SU-DHL-6 (cell line): ENCODE measurements around the gene EZH2.

Experiments
- H2AFZ ChIP-seq: fragments of 200-600 bp; sonication (generic); 2 replicates; pipeline ENCODE4 v1.6.1; 2014; ENCODE audit warnings: low read depth, mild to moderate bottlenecking, moderate library complexity, mixed read lengths, antibody characterized with exemption, low read length; ENCODE audit not compliant: severe bottlenecking
- H3F3A ChIP-seq: fragments of 200-600 bp; shearing (Covaris generic); 2 replicates; pipeline ENCODE4 v1.6.0; 2016; ENCODE audit warnings: antibody characterized with exemption, mild to moderate bottlenecking; ENCODE audit not compliant: insufficient read depth
- H3K27ac ChIP-seq: fragments of 200-600 bp; sonication (generic); 2 replicates; pipeline ENCODE4 v1.5.1; 2016; ENCODE audit warnings: low read depth, mild to moderate bottlenecking, low read length, moderate library complexity, mixed read lengths
- H3K27me3 ChIP-seq: fragments of 200-600 bp; sonication (generic), shearing (Covaris generic); 2 replicates; pipeline ENCODE4 v1.6.0; 2014; ENCODE audit warnings: mild to moderate bottlenecking, low read length
- H3K36me3 ChIP-seq: fragments of 200-600 bp; sonication (generic); 2 replicates; pipeline ENCODE4 v1.6.1; 2014; ENCODE audit warnings: mild to moderate bottlenecking, low read length, mixed read lengths
- H3K4me2 ChIP-seq: fragments of 300-600, 200-600 bp; shearing (Covaris generic), sonication (generic); 2 replicates; pipeline ENCODE4 v1.6.0; 2014; ENCODE audit warnings: low read length, low read depth, mild to moderate bottlenecking; ENCODE audit not compliant: poor library complexity, severe bottlenecking
- H3K4me3 ChIP-seq: fragments of 200-600 bp; sonication (generic); 2 replicates; pipeline ENCODE4 v1.5.1; 2014; ENCODE audit warnings: antibody characterized with exemption, low read length, mild to moderate bottlenecking, mixed read lengths; ENCODE audit not compliant: insufficient read depth, poor library complexity, severe bottlenecking
- H3K79me2 ChIP-seq: fragments of 200-600 bp; sonication (generic); 2 replicates; pipeline ENCODE4 v1.6.1; 2014; ENCODE audit warnings: mild to moderate bottlenecking, low read length, moderate library complexity; ENCODE audit not compliant: insufficient read depth
- H3K9ac ChIP-seq: fragments of 200-600 bp; sonication (generic); 2 replicates; pipeline ENCODE4 v1.7.0; 2014; ENCODE audit warnings: mild to moderate bottlenecking, low read length
- H3K9me2 ChIP-seq: fragments of 200-600 bp; sonication (generic); replicated peaks from 2 replicates; pipeline ENCODE4 v1.6.1; 2014; ENCODE audit warnings: low read length; ENCODE audit not compliant: insufficient read depth
- H3K9me3 ChIP-seq: fragments of 200-600 bp; sonication (generic); 2 replicates; pipeline ENCODE4 v1.6.1; 2014; ENCODE audit warnings: low read length, mixed read lengths; ENCODE audit not compliant: insufficient read depth
- H4K20me1 ChIP-seq: fragments of 200-600 bp; sonication (generic); 2 replicates; pipeline ENCODE4 v1.6.1; 2014; ENCODE audit warnings: low read depth, mild to moderate bottlenecking, antibody characterized with exemption, low read length, moderate library complexity, mixed read lengths
- CTCF ChIP-seq: fragments of 200-600 bp; sonication (generic); IDR thresholded peaks from one replicate; pipeline ENCODE4 v1.5.1; 2017; ENCODE audit warnings: antibody characterized with exemption, mild to moderate bottlenecking, low read length, moderate library complexity; ENCODE audit not compliant: insufficient read depth, poor library complexity, severe bottlenecking
- EZH2phosphoT487 ChIP-seq: fragments of 200-600 bp; sonication (generic), shearing (Covaris generic); conservative IDR thresholded peaks from 2 replicates; pipeline ENCODE4 v1.6.1; 2018; ENCODE audit warnings: mild to moderate bottlenecking, antibody characterized with exemption, low read length, moderate library complexity, mixed read lengths

EZH2 gene

GRCh38 chr7:148898845-148899484, 14.9 kb upstream of the EZH2 start:
- no peak overlapping the region for H3K4me2 ChIP-seq
- no peak overlapping the region for H3K9ac ChIP-seq
- H3K79me2 ChIP-seq = no peaks in the 10 kb centered on the region
- H3K9me3 ChIP-seq = no peaks in the 10 kb centered on the region
- no peaks in the 10 kb centered on the region for H4K20me1 ChIP-seq
- no peaks in the 10 kb centered on the region for H3K9me2 ChIP-seq
- no peaks in the 10 kb centered on the region for H3K27me3 ChIP-seq
- TF ChIP-seq CTCF (no peak), EZH2phosphoT487 (no peak)
- no peak overlapping the region for H3K4me3 ChIP-seq
- H3F3A ChIP-seq = 0 out of 2 replicates have a peak, but pooled peaks cover 3% of the 10 kb centered on the region
- no peak overlapping the region for H3K27ac ChIP-seq
- no peaks in the 10 kb centered on the region for H3K36me3 ChIP-seq
- H2AFZ ChIP-seq = no peak overlapping the region

GRCh38 chr7:148894591-148894990, 10.5 kb upstream of the EZH2 start:
- no peak overlapping the region for H2AFZ ChIP-seq
- no peaks in the 10 kb centered on the region; the same call in 1 of the 2 replicates for H4K20me1 ChIP-seq
- no peaks in the 10 kb centered on the region for H3K9me2 ChIP-seq
- no peak overlapping the region for H3K4me2 ChIP-seq
- H3K9ac ChIP-seq = no peak overlapping the region
- TF ChIP-seq CTCF = no peak
- 0 out of 2 replicates have a peak, but pooled peaks cover 3% of the 10 kb centered on the region for H3F3A ChIP-seq
- no peaks in the 10 kb centered on the region for H3K79me2 ChIP-seq
- H3K27me3 ChIP-seq = no peaks in the 10 kb centered on the region
- no peak overlapping the region for H3K27ac ChIP-seq
- no peaks in the 10 kb centered on the region for H3K9me3 ChIP-seq
- H3K36me3 ChIP-seq = no peaks in the 10 kb centered on the region
- H3K4me3 ChIP-seq = no peak overlapping the region

- Histone ChIP-seq H3K9me3 (no peaks in the 10 kb centered on the region), H3K4me3 (no peak overlapping the region), H2AFZ (no peak overlapping the region), H3K79me2 (no peaks in the 10 kb centered on the region), H3K36me3 (no peaks in the 10 kb centered on the region), H3K4me2 (no peak overlapping the region), H3K27me3 (no peaks in the 10 kb centered on the region), H3K27ac (no peak overlapping the region), H4K20me1 (no peaks in the 10 kb centered on the region; the same call in 1 of the 2 replicates), H3K9ac (no peak overlapping the region), H3F3A (0 out of 2 replicates have a peak, but pooled peaks cover 3% of the 10 kb centered on the region), H3K9me2 (no peaks in the 10 kb centered on the region)
- TF ChIP-seq CTCF (no peak), EZH2phosphoT487 (no peak)
These were observed 9.0 kb upstream of the EZH2 start for GRCh38 chr7:148893071-148893470.
